Endothelial cell of umbilical vein (primary cell): ENCODE results near the gene HDAC8.

ENCODE experiments used
- CTCF ChIP-seq, 2 donors: IDR thresholded peaks; 1 replicate in 1 of 2; 2 replicates in 1 of 2; pipeline ENCODE4 v1.5.1; 2011; ENCODE audit warnings: low read length in 2 of 2, mild to moderate bottlenecking in 2 of 2, moderate library complexity in 2 of 2, control low read depth in 1 of 2, inconsistent platforms in 1 of 2, low read depth in 1 of 2; ENCODE audit not compliant: insufficient read depth in 1 of 2; ENCODE audit errors: extremely low read depth in 1 of 2
- TF ChIP-seq, protein P1 (sequence below): IDR thresholded peaks from 2 replicates; pipeline ENCODE4 v1.6.1; 2011; ENCODE audit not compliant: insufficient read depth, insufficient read length

- no peak for TF ChIP-seq CTCF (IDR thresholded peaks at IDR 0.05; ENCODE audit: extremely low read depth in 1 of 2, insufficient read depth in 1 of 2, low read depth in 1 of 2, low read length in 2 of 2)
- TF ChIP-seq, protein P1, sequence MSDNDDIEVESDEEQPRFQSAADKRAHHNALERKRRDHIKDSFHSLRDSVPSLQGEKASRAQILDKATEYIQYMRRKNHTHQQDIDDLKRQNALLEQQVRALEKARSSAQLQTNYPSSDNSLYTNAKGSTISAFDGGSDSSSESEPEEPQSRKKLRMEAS, result no peak
Observed at GRCh38 chrX:72478853-72479252, 93.8 kb downstream of the HDAC8 start.
